Stimulated activated CD4-positive, alpha-beta T cell treated with anti-CD3 and anti-CD28 coated beads, Interleukin-12 subunit alpha, Interleukin-12 subunit beta, amount 100 ng/mL, for 48 hours (primary cell): Measurements from ENCODE around the gene MED15.
A peak's percentile ranks its signal among the peaks of the same experiment; 100 is the strongest.
"Not testable (repeated sequence)": the region's sequence is repeated elsewhere in the genome, so short reads cannot be mapped to it uniquely, and the experiment has no call there.

ENCODE experiments used
- DNase-seq, 3 donors: peaks; one replicate each; pipeline ENCODE4 v3.0.0-alpha.2; 2020; ENCODE audit warnings: low read depth in 2 of 3, low spot score in 1 of 3

The MED15 gene

DNA sequence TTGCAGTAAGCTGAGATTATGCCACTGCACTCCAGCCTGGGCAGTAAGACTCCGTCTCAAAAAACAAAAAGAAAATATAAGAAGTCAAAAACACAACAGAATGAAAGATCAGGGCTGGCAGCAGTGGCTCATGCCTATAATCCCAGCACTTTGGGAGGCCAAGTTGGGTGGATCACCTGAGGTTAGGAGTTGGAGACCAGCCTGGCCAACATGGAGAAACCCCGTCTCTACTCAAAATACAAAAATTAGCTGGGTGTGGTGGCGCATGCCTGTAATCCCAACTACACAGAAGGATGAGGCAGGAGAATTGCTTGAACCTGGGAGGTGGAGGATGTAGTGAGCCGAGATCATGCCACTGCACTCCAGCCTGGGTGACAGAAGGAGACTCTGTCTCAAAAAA, 87.1 kb downstream of the MED15 start:
- not testable (repeated sequence) for DNase-seq

DNA sequence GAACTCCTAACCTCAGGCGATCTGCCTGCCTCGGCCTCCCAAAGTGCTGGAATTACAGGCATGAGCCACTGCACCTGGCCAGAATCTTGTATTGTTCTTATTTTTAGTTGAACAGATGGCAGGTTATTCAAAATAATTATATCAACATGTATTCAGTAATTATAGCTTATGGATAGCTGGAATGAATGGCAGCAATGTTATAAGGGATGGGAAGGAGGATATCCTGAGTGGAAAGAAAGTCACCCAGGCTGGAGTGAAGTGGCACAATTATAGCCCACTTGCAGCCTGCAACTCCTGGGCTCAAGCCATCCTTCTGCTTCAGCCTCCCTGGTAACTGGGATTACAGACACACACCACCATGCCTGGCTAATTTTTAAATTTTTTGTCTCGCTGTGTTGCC, 88.1 kb downstream of the MED15 start:
- no peak for DNase-seq

DNA sequence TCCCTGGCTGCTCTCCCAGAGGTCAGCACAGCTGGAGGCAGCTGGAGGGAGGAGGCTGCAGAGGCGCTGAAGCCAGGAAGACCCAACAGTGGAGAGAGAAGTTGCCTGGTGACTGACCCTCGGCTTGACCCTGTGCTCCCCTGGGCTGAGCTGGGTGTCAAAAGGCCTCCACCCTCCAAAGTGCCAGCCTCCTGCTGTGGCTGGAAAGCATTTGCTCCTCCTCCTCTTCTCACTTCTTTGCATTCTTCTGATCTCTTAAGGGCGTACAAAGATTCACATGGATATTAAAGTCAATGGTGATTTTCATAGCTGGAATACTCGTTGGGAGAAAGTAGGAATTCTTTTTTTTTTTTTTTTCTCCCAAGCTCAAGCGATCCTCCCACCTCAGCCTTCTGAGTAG, 91.7 kb downstream of the MED15 start:
- no peak for DNase-seq

DNA sequence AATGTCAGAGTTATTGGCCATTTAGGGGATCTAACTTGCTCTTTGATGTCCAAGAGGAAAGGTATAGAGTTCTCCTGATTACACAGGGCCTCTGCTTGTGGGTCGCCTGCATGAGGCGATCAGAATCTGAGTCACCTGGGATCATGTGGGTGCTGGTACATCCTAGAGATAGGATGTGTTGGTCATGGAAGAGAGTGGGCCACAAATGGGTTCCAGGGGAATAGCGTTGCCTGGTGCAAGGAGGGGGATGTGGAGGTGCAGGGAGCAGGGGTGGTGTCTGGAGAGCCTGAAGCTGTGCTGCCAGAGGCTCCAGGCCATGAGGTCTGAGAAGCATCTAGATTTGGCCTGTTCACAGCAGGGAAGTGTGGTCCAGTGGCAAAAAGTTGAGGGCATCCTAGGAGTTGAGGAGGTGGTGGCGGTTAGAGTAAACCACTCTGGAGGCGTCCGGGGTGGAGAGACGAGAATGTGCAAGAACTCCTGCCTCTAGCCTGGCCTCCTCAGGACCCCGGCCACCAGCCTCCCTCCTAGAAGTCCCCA, 92.8 kb downstream of the MED15 start:
- DNase-seq = no peak

DNA sequence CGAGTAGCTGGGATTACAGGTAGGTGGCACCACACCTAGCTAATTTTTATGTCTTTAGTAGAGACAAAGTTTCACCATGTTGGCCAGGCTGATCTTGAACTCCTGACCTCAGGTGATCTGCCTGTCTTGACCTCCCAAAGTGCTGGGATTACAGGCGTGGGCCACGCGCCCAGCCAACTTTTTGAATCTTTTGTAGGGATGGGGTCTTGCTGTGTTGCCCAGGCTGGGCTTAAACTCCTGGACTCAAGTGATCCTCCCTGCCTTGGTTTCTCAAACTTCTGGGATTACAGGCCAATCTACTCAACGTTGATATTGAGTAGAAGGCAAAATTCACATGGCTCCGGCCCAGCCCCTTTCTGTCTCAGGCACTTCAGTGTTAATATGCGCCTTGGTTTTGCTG, 93.9 kb downstream of the MED15 start:
- DNase-seq = no peak

DNA sequence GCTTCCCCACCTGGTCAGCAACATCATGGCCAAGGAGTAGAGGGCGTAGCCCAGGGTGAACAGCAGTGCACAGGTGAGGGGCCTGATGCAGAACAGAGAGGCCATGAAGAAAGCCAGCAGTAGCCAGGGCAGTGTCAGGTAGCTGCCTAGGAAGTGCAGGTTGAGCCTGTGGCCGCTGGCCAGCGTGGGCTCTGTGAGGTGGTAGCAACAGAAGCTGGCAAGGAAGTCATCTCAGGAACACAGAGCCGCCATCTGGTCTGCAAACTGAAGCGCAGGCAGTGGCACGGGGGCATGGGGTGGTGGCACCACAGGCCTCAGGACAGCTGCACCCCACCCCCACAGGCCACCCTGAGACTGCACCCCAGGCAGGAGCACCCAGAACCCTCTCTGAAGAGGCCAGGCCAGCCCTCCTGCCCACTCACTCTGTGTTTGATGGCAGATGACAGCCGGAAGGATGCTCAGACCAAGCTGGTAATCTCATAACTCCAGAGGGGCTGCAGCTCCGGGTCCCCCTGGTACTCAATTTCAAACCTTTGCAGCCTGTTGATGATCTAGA, 95.3 kb downstream of the MED15 start:
- no peak for DNase-seq

DNA sequence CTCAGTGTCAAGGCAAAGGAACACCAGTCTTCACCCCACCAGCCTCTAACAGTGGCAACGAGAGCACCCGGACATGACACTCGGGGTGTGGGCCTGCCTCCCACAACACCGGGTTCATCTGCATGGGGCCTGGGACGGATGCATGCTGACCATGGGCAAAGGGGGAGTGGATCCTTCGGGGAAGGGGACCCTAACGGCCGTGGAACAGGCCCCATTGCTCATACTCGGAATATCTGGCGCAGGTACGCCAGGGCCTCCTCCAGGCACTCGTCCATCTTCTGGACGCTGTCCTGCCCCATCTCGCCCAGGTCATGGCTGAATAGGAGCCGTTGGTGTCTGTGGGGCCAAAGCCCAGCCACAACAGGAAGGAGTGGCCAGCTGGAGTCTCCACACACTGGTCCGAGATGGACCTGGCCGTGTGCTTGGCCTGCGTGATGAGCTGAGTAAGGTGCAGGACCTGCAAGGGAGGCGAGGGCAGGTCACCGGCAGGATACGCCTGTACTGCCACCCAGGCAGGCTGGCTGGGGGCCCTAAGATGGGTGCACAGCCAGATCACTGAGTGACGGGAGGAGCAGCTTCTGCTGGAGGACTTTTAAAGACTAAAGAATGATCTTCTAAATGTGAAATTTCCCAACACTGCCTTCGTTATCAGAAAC, 96.8 kb downstream of the MED15 start:
- no peak for DNase-seq

DNA sequence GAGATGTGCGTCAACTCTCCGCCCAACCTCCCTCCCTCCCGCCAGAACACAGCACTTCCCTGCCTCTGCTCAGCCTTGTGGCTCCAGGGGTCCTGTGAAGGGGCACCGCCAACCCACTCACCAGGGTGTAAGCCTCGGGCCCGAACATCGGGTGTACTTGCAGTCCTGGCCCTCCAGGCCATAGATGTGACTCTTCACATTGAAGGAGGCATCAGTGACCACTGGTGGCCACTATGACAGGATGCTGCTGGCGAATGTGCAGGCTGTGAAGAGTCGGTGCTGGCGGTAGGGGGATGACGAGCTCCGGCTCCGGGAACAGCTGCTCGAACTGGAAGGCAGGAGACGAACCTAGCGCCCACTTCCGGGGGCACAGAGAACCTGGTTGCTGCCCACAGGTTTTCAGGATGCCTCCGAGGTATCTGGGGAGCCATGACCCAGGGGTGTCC, 97.4 kb downstream of the MED15 start:
- no peak for DNase-seq

DNA sequence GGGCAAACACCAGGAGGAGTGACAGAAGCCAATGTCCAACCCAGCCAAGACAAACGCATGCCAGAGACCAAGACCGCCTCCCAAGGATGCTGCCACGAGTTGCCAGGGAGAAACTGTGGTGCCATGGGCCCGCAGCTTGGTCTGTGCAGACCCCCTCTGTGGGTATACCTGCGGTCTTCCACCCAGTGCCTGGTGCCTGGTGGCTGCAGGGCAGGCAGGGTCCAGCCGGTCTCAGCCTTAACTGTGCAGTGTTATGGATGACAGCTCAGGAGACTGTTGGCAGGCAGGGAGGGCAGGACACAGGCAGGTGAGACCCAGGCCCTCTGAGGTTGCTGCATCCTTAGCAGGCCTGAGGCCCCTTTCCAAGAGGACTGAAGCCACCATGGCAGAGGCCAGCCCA, 97.9 kb downstream of the MED15 start:
- no peak for DNase-seq

DNA sequence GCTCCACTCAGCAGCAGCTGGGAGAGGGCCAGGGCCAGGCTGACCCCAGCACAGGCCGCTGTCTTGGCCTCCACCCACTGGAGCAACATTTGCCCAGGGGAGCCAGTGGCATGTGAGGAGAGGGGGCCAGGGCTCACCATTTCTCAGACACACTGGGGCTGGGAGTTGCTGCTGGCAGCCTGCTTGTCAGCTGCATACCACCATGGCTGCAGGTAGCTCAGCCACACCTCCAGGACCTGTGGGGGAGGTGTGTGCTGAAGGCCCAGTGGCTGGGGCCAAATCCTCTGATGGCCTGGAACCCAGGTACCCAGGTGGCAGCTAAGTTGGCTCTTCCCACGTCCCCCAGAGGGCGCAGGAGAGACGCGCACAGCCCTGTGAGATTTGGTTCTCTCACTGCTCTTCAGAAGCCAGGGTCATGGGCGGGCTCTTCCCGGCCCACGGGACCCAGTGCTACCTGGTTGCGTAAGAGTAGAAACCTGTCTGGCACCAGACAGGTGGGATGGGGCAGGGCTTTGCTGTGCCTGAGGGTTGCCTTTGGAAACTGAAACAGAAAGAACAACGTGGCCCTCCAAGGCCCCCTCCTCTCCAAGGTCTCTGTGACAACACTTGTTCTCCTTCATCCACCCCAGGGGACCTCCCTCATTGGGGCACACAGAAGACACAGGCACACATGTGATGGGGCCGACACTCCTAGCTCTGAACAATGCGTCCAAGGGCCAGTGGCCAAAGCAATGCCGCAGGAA, 98.8 kb downstream of the MED15 start:
- peak; percentile 46 to 60 (median 60) for DNase-seq

DNA sequence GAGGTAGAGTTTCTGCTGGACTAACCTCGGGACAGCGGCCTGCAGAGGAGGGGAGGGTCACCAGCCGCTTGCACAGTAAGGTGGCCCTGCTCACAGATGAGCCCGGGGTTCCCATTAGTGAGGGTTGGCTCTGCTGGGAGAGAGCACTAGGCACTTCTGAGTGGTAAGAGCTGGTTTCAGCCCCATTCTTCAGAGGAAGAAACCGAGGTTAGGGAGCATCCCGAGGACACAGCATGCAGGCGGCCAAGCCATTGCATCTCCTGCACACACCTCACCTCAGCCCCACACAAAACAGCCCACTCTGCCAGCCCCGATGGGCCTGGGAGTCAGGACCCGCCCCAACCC, 99.3 kb downstream of the MED15 start:
- DNase-seq = no peak

DNA sequence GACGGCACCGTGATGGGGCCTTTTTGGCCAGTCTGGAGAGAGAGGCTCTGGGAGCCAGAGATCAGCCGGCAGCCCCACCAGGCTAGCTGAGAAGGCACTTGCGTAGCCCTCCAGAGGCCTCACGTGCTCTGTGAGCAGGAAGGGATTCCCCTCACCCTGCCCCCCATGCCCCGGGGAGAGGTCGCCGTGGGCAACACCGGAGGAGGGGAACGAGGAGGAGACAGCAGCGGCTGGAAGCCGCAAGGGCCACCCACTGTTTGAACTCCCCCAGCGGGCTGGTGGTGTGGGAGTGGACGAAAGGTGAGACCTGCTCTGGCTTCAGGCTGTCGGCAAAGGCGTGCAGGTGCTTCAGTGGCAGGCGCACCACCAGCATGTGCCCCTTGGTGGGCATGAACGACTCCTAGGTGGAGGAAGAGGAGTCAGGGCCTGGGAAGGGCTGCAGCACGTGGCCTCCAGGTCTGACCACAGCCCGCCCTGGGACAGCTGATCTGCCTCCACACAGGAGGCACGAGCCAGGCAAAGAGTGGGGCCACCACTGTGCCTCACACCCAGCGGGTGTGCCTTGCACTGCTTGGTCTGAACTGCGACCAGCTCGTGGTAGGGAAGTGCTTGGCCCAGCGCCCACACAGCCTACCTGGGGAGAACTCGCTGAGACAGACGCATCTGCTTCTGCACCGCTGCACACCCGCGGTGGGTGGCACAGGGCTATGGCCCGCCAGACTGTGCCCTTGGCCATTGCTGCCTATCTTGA, 99.9 kb downstream of the MED15 start:
- no peak for DNase-seq

DNA sequence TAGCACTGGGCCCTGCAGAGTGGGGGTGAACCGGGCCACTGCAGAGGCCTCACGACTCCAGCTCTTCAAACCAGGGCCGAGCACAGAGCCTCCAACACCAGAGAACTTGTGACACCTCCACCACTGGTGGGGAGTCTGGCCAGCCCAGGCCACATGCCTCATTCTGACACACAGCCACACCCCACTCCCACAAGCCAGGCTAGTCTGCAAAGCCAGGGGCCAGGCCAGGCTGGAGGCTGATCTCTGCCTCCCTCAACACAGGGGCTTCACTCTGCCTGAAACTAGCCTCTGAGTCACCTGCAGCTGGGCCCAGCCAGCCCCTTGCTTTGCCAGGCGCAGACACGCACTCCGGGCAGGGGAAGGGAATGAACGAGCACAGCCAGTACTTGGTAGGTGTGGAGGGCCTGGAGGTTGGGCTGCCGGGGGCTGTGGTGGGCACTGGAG, 102.9 kb downstream of the MED15 start:
- no peak for DNase-seq

DNA sequence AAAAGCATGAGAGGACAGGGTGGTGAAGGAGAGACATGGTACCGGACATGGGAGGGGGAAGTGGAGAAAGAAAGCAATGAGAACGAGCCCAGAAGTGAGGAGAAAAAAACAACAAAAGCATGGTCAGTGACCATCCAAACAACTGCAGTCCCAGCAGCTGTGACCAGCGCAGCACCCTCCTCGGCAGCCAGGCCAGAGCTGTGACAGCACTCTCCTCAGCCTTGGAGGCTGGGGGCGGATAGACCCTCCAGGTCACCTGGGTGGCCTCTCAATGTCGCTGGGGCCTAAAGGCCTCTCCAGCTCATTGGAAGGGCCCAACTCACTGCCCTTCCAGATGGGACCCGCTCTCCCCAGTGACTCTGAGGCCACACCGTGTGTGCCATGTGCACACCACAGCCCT, 103.3 kb downstream of the MED15 start:
- no peak for DNase-seq

DNA sequence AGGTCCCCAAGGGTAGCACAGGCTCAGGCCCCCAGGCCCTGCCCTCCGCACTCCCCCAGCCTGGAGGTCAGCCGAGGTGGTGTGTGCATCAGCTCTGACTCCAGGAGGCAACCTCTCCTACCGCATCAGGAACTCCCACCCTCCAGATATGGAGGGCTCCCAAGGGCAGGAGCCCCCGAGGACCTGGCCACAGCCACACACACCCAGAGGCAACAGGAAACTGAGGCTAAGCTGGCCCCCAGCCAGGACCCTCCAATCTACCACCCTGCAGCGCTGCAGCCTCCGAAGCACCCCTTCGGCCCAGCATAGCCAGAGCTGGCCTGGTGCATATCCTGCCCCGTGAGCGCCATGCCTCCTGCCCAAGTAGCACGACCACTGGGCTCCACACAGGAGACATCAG, 104.0 kb downstream of the MED15 start:
- no peak for DNase-seq

DNA sequence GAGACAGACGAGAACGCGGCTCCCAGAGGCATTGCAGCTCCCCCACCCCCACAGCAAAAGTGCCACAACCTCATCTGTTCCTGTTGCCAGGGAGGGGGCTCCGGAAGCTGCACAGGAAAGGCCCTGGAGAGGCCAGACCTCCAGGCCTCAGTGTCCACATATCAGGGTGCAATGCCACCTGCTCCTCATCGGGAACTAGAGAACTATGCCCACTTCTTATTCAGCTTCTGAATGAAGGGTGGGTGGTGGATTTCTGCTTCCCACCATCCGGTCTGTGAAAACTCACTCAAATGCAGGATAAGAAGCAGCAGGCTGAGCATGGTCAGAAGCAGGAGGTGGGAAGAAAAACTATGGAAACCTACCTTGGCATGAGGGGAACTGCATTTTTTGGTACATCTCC, 105.9 kb downstream of the MED15 start:
- DNase-seq = no peak

DNA sequence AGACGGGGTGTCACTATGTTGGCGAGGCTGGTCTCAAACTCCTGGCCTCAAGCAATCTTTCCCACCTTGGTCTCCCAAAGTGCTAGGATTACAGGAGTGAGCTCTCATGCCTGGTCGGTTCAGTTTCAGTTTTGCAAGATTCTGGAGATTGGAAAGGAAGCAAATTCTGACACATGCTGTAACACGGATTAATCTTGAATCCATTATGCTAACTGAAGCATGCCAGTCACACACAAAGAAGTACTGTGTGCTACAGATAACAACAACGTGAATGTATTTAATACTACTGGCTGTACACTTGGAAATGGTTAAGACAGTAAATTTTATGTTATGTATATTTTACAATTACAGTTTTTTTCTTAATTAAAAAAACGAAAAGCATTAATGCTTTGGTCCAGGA, 107.6 kb downstream of the MED15 start:
- no peak for DNase-seq

DNA sequence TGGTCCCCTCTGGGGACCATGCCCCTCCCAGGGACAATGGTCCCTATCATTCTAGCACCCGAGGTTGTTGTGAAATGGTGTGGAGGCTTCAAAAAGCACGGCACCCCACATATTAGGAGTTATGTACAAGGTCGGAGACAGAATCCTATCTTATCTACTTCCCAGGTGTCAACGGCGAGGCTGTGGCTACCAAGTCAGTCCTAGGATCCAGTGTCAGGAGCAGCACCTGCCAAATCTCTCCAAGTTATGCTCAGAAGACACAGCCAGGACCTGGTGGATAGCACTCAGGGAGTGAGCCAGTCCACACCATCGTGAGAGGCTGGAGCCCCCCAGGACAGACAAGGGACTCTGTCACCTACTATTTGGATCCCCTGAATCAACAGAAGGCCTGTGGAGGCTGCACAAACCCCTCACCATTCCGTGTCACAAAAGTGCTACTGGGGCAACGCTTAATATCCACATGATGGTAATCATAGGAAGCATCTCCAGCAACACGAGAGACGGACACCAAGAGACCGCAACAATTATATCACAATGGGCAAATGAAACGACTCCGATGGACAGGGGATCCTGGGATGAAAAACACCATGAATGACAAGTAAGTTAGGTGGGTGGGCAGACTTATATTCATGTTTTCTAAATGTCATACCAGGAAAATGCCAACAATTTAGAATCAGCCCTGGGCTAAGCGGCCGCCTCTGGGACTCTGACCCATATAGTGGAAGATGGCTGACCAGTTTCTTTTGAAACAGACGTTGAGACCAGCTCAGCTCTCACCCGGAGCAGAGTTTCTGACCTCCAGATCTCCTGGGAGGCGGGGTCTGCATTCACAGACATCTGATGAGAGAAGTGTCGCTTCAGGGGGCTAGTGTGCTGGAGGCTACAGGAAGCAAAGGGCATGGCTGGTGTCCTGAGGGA, 108.4 kb downstream of the MED15 start:
- no peak for DNase-seq

DNA sequence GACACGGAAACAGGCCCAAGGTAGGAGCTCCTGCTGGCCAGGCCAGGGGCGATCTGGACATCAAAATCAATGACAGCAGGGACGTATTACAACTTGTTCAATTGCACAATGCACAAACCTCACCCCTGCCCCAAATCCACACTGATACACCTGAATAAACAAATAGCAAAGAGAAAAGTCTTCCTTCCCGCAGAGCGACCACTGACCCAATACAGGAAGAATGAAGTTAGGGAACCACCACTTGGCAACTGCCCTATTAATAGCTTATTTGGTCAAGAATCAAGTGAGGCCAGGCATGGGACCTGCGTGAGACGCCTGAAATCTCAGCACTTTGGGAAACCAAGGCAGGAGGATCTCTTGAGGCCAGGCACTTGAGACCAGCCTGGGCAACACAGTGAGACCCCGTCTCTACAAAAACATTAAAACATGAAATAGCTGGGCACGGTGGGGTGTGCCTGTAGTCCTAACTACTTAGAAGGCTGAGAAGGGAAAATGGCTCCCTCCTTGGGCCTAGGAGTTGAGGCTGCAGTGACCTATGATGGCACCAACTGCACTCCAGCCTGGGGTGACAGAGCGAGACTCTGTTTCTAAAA, 109.1 kb downstream of the MED15 start:
- DNase-seq = no peak

DNA sequence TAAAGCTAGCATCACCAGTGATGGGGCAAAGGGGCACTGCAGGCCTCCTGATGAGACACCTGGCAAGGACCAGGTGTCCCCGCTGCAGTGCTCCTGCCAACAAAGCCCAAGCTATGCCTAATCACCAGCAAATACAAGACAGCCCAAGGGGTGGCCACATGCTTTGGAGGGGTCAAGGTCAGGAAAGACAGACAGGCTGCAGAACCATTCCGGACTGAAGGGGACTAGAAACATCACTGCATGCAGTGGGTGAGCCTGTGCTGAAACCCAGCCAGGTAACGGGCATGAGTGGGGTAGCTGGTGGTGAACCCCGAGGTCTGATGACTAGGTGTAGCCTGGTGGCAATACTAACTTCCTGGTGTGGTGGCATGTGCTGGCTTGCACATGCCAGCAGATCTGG, 111.1 kb downstream of the MED15 start:
- no peak for DNase-seq
